GM12878 (cell line): ENCODE results near the gene RAPGEF6. TPM values are rescaled to one million over a fixed set of nuclear protein-coding genes. Genes with fewer than 3 reads are reported as not detected.

ENCODE experiments used
- BCLAF1 ChIP-seq: fragments of 450-650 bp; IDR thresholded peaks from 2 replicates; pipeline ENCODE4 v1.6.1; 2017; ENCODE audit warnings: antibody characterized with exemption, mild to moderate bottlenecking, moderate library complexity
- TCF3 ChIP-seq: IDR thresholded peaks from 2 replicates; pipeline ENCODE4 v1.6.1; 2012; ENCODE audit warnings: low read depth, mild to moderate bottlenecking, low read length, borderline replicate concordance; ENCODE audit not compliant: insufficient read depth
- ZNF592 ChIP-seq: fragments of 450-650 bp; IDR thresholded peaks from 2 replicates; pipeline ENCODE4 v1.6.1; 2017; ENCODE audit warnings: mild to moderate bottlenecking, moderate library complexity
- polyA plus RNA-seq, 11 experiments: library from polyadenylated mRNA; depleted of rRNA in 4 of 11; unstranded in 6 of 11; stranded (reverse) in 5 of 11; fragments of >200 nt; fragmentation: Nextera tagmentation in 4 of 11; fragmentation: Illumina TruSeq in 1 of 11; extraction: Ambion mirVana in 4 of 11; extraction: Trizol in 1 of 11; gene quantifications; 1 replicate in 1 of 11; 2 replicates in 10 of 11; pipeline versions ENCODE4 v1.2.1 to v1.2.3, GENCODE V29; 2011 to 2016; ENCODE audit warnings: inconsistent platforms in 2 of 11, missing spikeins in 2 of 11, low read depth in 1 of 11
- total RNA-seq, 4 experiments: library from RNA; depleted of rRNA in 3 of 4; stranded (reverse); fragments of >200 nt in 3 of 4; fragmentation: Illumina TruSeq in 1 of 4; extraction: Trizol in 1 of 4; gene quantifications; 2 replicates each; pipeline versions ENCODE4 v1.2.1 to v1.2.3, GENCODE V29; 2013 to 2021

The RAPGEF6 gene
- total and polyA plus RNA-seq, 10 of the 15 experiments (the other 5 are each of a cell fraction or from before 2014, with no cell fraction given) = 2.9 to 24.0 (median 14.2) TPM

GRCh38 chr5:131515348-131515747, 119.7 kb downstream of the RAPGEF6 start (continued):
- TF ChIP-seq BCLAF1 (no peak), ZNF592 (no peak), TCF3 (no peak)
